SK-N-SH (cell line): Measurements from ENCODE around the gene LRIT3. TPM values are rescaled to one million over a fixed set of nuclear protein-coding genes. Genes with fewer than 3 reads are reported as not detected.

Source experiments
- CTCF ChIA-PET: fragments of 300-600, 350-600 bp; formaldehyde crosslinking; extraction: SDS; loops from one replicate; lab custom pipeline; 2021; lab: Yijun Ruan, JAX
- POLR2A ChIA-PET: fragments of 350-600 bp; sonication (Branson Sonifier 250); formaldehyde crosslinking; extraction: SDS; loops from one replicate; lab custom pipeline; 2020; ENCODE audit warnings: antibody characterized with exemption, inconsistent platforms; lab: Yijun Ruan, JAX
- DNase-seq: peaks from one replicate; pipeline ENCODE4 v3.0.0; 2012
- H2AFZ ChIP-seq: fragments of 200-600 bp; sonication (generic); 2 replicates; pipeline ENCODE4 v1.8.1; 2016; ENCODE audit warnings: antibody characterized with exemption, mild to moderate bottlenecking, low read depth
- H3F3A ChIP-seq: fragments of 200-600 bp; sonication (generic); replicated peaks from 2 replicates; pipeline ENCODE3; 2016; ENCODE audit warnings: antibody characterized with exemption, mild to moderate bottlenecking; ENCODE audit not compliant: insufficient read depth
- H3K27ac ChIP-seq, 2 experiments: fragments of 200-500 bp in 1 of 2; fragments of 200-600 bp in 1 of 2; sonication (Bioruptor generic) in 1 of 2; sonication (generic), shearing (Covaris generic) in 1 of 2; 2 replicates each; pipeline versions ENCODE4 v1.5.1 to v1.6.1; 2014 to 2016; ENCODE audit warnings: low read depth in 2 of 2, inconsistent platforms in 1 of 2, low read length in 1 of 2, mild to moderate bottlenecking in 1 of 2, mixed read lengths in 1 of 2
- H3K27me3 ChIP-seq: fragments of 200-600 bp; sonication (generic), shearing (Covaris generic); 2 replicates; pipeline ENCODE4 v1.6.1; 2016; ENCODE audit warnings: mixed run types; ENCODE audit not compliant: insufficient read depth
- H3K36me3 ChIP-seq, 2 experiments: fragments of 200-500 bp in 1 of 2; fragments of 200-600 bp in 1 of 2; sonication (Bioruptor generic) in 1 of 2; sonication (generic) in 1 of 2; replicated peaks in 1 of 2; 2 replicates each; pipeline versions ENCODE3 to v1.5.1; 2014 to 2016; ENCODE audit warnings: low read length in 1 of 2, mild to moderate bottlenecking in 1 of 2; ENCODE audit not compliant: insufficient read depth in 2 of 2, control insufficient read depth in 1 of 2
- H3K4me1 ChIP-seq, 2 experiments: fragments of 200-500 bp in 1 of 2; fragments of 200-600 bp in 1 of 2; sonication (Bioruptor generic) in 1 of 2; sonication (generic), shearing (Covaris generic) in 1 of 2; 2 replicates each; pipeline versions ENCODE4 v1.5.1 to v1.6.1; 2014 to 2016; ENCODE audit warnings: low read depth in 1 of 2, low read length in 1 of 2, mixed run types in 1 of 2; ENCODE audit not compliant: insufficient read depth in 2 of 2, control insufficient read depth in 1 of 2
- H3K4me2 ChIP-seq: fragments of 200-600 bp; sonication (generic), shearing (Covaris generic); 2 replicates; pipeline ENCODE4 v1.6.1; 2017; ENCODE audit warnings: mixed run types
- H3K4me3 ChIP-seq, 2 experiments: fragments of 200-500 bp in 1 of 2; fragments of 200-600 bp in 1 of 2; sonication (Bioruptor generic) in 1 of 2; sonication (generic), shearing (Covaris generic) in 1 of 2; 2 replicates each; pipeline versions ENCODE4 v1.5.1 to v1.8.1; 2014 to 2016; ENCODE audit warnings: low read depth in 2 of 2, inconsistent platforms in 1 of 2, low read length in 1 of 2, mild to moderate bottlenecking in 1 of 2, mixed read lengths in 1 of 2, moderate library complexity in 1 of 2
- H3K79me2 ChIP-seq: fragments of 200-600 bp; sonication (generic); 2 replicates; pipeline ENCODE4 v1.8.1; 2017; ENCODE audit warnings: mild to moderate bottlenecking; ENCODE audit not compliant: insufficient read depth
- H3K9ac ChIP-seq: fragments of 200-600 bp; sonication (generic); 2 replicates; pipeline ENCODE4 v1.6.1; 2017; ENCODE audit warnings: mixed run types
- H3K9me2 ChIP-seq: fragments of 200-600 bp; sonication (generic); 2 replicates; pipeline ENCODE4 v1.6.1; 2017; ENCODE audit warnings: mixed run types
- H3K9me3 ChIP-seq: fragments of 200-600 bp; sonication (generic); 2 replicates; pipeline ENCODE4 v1.6.1; 2017; ENCODE audit warnings: mixed run types, mild to moderate bottlenecking, moderate library complexity
- H4K20me1 ChIP-seq: fragments of 200-600 bp; sonication (generic); 2 replicates; pipeline ENCODE4 v1.6.1; 2017; ENCODE audit warnings: mild to moderate bottlenecking, mixed run types; ENCODE audit not compliant: insufficient read depth
- EP300 ChIP-seq, 2 experiments: IDR thresholded peaks; 2 replicates each; pipeline versions ENCODE4 v1.4.0 to v1.6.1; 2012; ENCODE audit warnings: borderline replicate concordance in 1 of 2, low read depth in 1 of 2, low read length in 1 of 2
- EZH2phosphoT487 ChIP-seq: fragments of 200-600 bp; sonication (generic); IDR thresholded peaks from 2 replicates; pipeline ENCODE4 v1.6.1; 2017; ENCODE audit warnings: low read depth, mixed run types, mild to moderate bottlenecking, antibody characterized with exemption, moderate library complexity, borderline replicate concordance
- GATA2 ChIP-seq: sonication (generic); formaldehyde crosslinking; IDR thresholded peaks from 2 replicates; pipeline ENCODE4 v1.5.0; 2020; ENCODE audit warnings: mild to moderate bottlenecking, missing genetic modification reagents
- JUND ChIP-seq: IDR thresholded peaks from 2 replicates; pipeline ENCODE4 v1.4.0; 2012
- MAX ChIP-seq: IDR thresholded peaks from 2 replicates; pipeline ENCODE4 v1.4.0; 2012; ENCODE audit warnings: low read depth
- MXI1 ChIP-seq: IDR thresholded peaks from 2 replicates; pipeline ENCODE4 v1.6.1; 2012; ENCODE audit warnings: mild to moderate bottlenecking, low read depth, low read length, improper control_type of control experiment
- REST ChIP-seq: IDR thresholded peaks from 2 replicates; pipeline ENCODE4 v1.6.1; 2012; ENCODE audit warnings: mild to moderate bottlenecking, low read depth, low read length, moderate library complexity
- RXRA ChIP-seq: IDR thresholded peaks from 2 replicates; pipeline ENCODE4 v1.4.0; 2012; ENCODE audit warnings: low read depth, mild to moderate bottlenecking, borderline replicate concordance
- SMC3 ChIP-seq: IDR thresholded peaks from 2 replicates; pipeline ENCODE4 v1.6.1; 2012; ENCODE audit warnings: low read depth, low read length, improper control_type of control experiment
- TAF1 ChIP-seq: IDR thresholded peaks from 2 replicates; pipeline ENCODE4 v1.6.1; 2012; ENCODE audit warnings: low read depth, mild to moderate bottlenecking, low read length, moderate library complexity, borderline replicate concordance
- TEAD4 ChIP-seq: IDR thresholded peaks from 2 replicates; pipeline ENCODE4 v1.4.0; 2012; ENCODE audit warnings: mild to moderate bottlenecking, borderline replicate concordance; ENCODE audit not compliant: insufficient read depth
- USF1 ChIP-seq: IDR thresholded peaks from 2 replicates; pipeline ENCODE4 v1.4.0; 2012; ENCODE audit warnings: low read depth, borderline replicate concordance
- ZBTB33 ChIP-seq: IDR thresholded peaks from 2 replicates; pipeline ENCODE4 v1.4.0; 2012; ENCODE audit warnings: low read depth, borderline replicate concordance
- WGBS: methylation state at CpG from one replicate; pipeline ENCODE4 v1.1.6; 2017; ENCODE audit warnings: low lambda C conversion rate; 5-methylcytosine and 5-hydroxymethylcytosine counted together
- polyA plus RNA-seq, 3 experiments: library from polyadenylated mRNA; depleted of rRNA; stranded (reverse); fragments of >200 nt; gene quantifications; 2 replicates each; pipeline ENCODE4 v1.2.3, GENCODE V29; 2012
- TF ChIP-seq, protein P1 (sequence below): fragments of 200-600 bp; sonication (generic); IDR thresholded peaks from 2 replicates; pipeline ENCODE4 v1.6.1; 2017; ENCODE audit warnings: antibody characterized with exemption, mild to moderate bottlenecking, moderate library complexity

LRIT3 gene
- polyA plus RNA-seq, 1 of the 3 experiments (the other 2 are of a cell fraction), result not detected

DNA sequence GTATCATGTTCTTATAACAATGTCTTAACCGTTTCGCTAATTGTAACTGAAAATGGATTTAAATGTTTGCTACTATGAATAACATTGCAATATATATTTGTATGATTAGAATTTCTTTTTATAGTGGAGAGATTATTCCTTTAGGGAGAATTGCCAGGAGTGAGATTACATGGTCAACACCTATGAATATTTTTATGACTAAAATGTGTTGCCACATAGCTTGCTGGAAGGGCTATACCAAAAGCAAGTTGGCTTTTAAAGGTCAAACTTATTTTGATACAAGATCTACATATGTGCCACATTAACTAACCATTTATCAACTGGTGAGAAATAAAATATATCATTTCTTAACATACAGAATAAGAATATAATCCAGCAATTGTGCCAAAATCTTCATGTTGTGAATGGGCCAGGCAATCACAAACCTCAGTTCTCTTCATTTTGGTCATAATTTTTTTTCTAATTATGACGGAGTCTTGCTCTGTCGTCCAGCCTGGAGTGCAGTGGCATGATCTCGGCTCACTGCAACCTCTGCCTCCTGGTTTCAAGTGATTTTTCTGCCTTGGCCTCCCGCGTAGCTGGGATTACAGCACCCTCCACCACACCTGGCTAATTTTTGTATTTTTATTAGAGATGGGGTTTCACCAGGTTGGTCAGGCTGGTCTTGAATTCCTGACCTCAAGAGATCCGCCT is 54.8 kb downstream of the LRIT3 start:
- no peak for TF ChIP-seq USF1
- TF ChIP-seq MXI1, result no peak
- TF ChIP-seq JUND, result no peak
- TF ChIP-seq EZH2phosphoT487, result no peak
- no peak for TF ChIP-seq REST
- no peak for TF ChIP-seq TEAD4
- TF ChIP-seq RXRA, result no peak
- TF ChIP-seq, protein P1, sequence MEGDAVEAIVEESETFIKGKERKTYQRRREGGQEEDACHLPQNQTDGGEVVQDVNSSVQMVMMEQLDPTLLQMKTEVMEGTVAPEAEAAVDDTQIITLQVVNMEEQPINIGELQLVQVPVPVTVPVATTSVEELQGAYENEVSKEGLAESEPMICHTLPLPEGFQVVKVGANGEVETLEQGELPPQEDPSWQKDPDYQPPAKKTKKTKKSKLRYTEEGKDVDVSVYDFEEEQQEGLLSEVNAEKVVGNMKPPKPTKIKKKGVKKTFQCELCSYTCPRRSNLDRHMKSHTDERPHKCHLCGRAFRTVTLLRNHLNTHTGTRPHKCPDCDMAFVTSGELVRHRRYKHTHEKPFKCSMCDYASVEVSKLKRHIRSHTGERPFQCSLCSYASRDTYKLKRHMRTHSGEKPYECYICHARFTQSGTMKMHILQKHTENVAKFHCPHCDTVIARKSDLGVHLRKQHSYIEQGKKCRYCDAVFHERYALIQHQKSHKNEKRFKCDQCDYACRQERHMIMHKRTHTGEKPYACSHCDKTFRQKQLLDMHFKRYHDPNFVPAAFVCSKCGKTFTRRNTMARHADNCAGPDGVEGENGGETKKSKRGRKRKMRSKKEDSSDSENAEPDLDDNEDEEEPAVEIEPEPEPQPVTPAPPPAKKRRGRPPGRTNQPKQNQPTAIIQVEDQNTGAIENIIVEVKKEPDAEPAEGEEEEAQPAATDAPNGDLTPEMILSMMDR, result no peak
- no peak for TF ChIP-seq TAF1
- TF ChIP-seq SMC3, result no peak
- TF ChIP-seq ZBTB33, result no peak
- TF ChIP-seq MAX, result no peak
- no peak for TF ChIP-seq GATA2 (CRISPR knock-in tag)
- no peak for TF ChIP-seq EP300 (IDR thresholded peaks at IDR 0.05; ENCODE audit: borderline replicate concordance in 1 of 2, low read depth in 1 of 2, low read length in 1 of 2)
- Histone ChIP-seq H3K4me1 (no peaks in the 10 kb centered on the region), H3K9me2 (no peaks in the 10 kb centered on the region), H2AFZ (no peak overlapping the region), H3K27ac (no peak overlapping the region), H3F3A (no peaks in the 10 kb centered on the region), H3K9ac (no peak overlapping the region), H3K27me3 (no peaks in the 10 kb centered on the region), H3K79me2 (no peaks in the 10 kb centered on the region), H3K4me2 (no peak overlapping the region), H3K4me3 (no peak overlapping the region), H3K9me3 (no peaks in the 10 kb centered on the region), H3K36me3 (no peaks in the 10 kb centered on the region), H4K20me1 (no peaks in the 10 kb centered on the region)
- CTCF ChIA-PET, result interaction anchor here (0.9 kb wide), 1 partner anchor 76 kb away, joined by 3 read pairs; no protein-coding TSS in a partner anchor
- WGBS, result 11% methylated on average over 8 of the region's 8 CpGs
- POLR2A ChIA-PET, result no interaction called here
- DNase-seq, result no peak
